Occipital lobe (tissue), 1 donor: ENCODE measurements around the gene SPATA19. TPM values are rescaled to one million over a fixed set of nuclear protein-coding genes. Genes with fewer than 3 reads are reported as not detected.

Source experiments
- total RNA-seq: library from RNA; depleted of rRNA; stranded (reverse); fragments of >200 nt; gene quantifications from one replicate; pipeline ENCODE4 v1.2.3, GENCODE V29; 2014

The SPATA19 gene
- total RNA-seq, 1 donor from 2014 or later = not detected

Other genes with a start within 250 kb of the SPATA19 start
- gene IGSF9B, start 111.5 kb upstream of the SPATA19 start, total RNA-seq = 5.5 TPM
- gene JAM3, start 223.6 kb upstream of the SPATA19 start, total RNA-seq = 41.8 TPM